HepG2 (cell line): ENCODE data around the gene ANKRD18B. TPM values are rescaled to one million over a fixed set of nuclear protein-coding genes. Genes with fewer than 3 reads are reported as not detected.
"Not testable (repeated sequence)": the region's sequence is repeated elsewhere in the genome, so short reads cannot be mapped to it uniquely, and the experiment has no call there.

Source experiments
- ATAC-seq: fragments of 200-7000 bp; cut with Tn5 transposase; 3 replicates; pipeline ENCODE4 v1.9.1; 2020; ENCODE audit warnings: mild to moderate bottlenecking, moderate library complexity
- BruUV-seq: library from RNA; stranded (reverse); fragments of 400-500 nt; replicated peaks from 2 replicates; lab custom pipeline; 2021; lab: Mats Ljungman, UMichigan
- CTCF ChIA-PET: fragments of 300-600 bp; formaldehyde crosslinking; extraction: SDS; loops from one replicate; lab custom pipeline; 2021; ENCODE audit warnings: low total read pairs, inconsistent platforms, low intra/inter-chr PET ratio; lab: Yijun Ruan, JAX
- POLR2A ChIA-PET: fragments of 350-600 bp; sonication (Branson Sonifier 250); formaldehyde crosslinking; loops from one replicate; lab custom pipeline; 2020; ENCODE audit warnings: antibody characterized with exemption, inconsistent platforms; lab: Yijun Ruan, JAX
- DNase-seq: peaks from one replicate; pipeline ENCODE4 v3.0.0-alpha.2; 2015; ENCODE audit warnings: low spot score
- FAIRE-seq: peaks from 3 replicates; lab custom pipeline; 2011; peaks lifted over from hg19 to GRCh38; lab: Jason Lieb, UNC
- H2AFZ ChIP-seq: one replicate; pipeline ENCODE4 v1.6.1; 2011; ENCODE audit warnings: low read length, inconsistent platforms
- H3K27ac ChIP-seq: fragments of 300-600 bp; 3 replicates; pipeline ENCODE4 v1.8.0; 2011; ENCODE audit warnings: mixed run types, mild to moderate bottlenecking, mixed read lengths, low read length, inconsistent platforms; ENCODE audit not compliant: insufficient read depth; ENCODE audit errors: extremely low read length
- H3K27me3 ChIP-seq, 2 experiments: fragments of 200-600 bp in 1 of 2; 2 replicates in 1 of 2; 3 replicates in 1 of 2; pipeline versions ENCODE4 v1.6.0 to v1.8.0; 2011; ENCODE audit warnings: low read length in 2 of 2, mild to moderate bottlenecking in 2 of 2, moderate library complexity in 2 of 2, inconsistent platforms in 1 of 2; ENCODE audit not compliant: insufficient read depth in 2 of 2, control insufficient read depth in 1 of 2
- H3K36me3 ChIP-seq, 2 experiments: fragments of 200-600 bp in 1 of 2; replicated peaks in 1 of 2; 2 replicates in 1 of 2; 3 replicates in 1 of 2; pipeline versions ENCODE4 v1.5.1 to v1.8.0; 2011; ENCODE audit warnings: low read length in 2 of 2, inconsistent platforms in 1 of 2; ENCODE audit not compliant: insufficient read depth in 2 of 2, control insufficient read depth in 1 of 2
- H3K4me1 ChIP-seq: 2 replicates; pipeline ENCODE4 v1.5.1; 2012; ENCODE audit warnings: low read length, inconsistent platforms; ENCODE audit not compliant: insufficient read depth
- H3K4me2 ChIP-seq: 2 replicates; pipeline ENCODE4 v1.6.0; 2011; ENCODE audit warnings: low read depth, low read length, inconsistent platforms
- H3K4me3 ChIP-seq, 3 experiments: fragments of 200-600 bp in 1 of 3; sonication (generic), shearing (Covaris generic) in 1 of 3; replicated peaks in 1 of 3; 2 replicates each; pipeline ENCODE4 v1.5.1; 2011 to 2016; ENCODE audit warnings: low read length in 3 of 3, inconsistent platforms in 2 of 3, low read depth in 2 of 3, mild to moderate bottlenecking in 2 of 3, control low read depth in 1 of 3, mixed read lengths in 1 of 3; ENCODE audit not compliant: insufficient read depth in 1 of 3
- H3K79me2 ChIP-seq: one replicate; pipeline ENCODE4 v1.6.1; 2011; ENCODE audit warnings: low read length, inconsistent platforms; ENCODE audit not compliant: insufficient read depth
- H3K9ac ChIP-seq: 2 replicates; pipeline ENCODE4 v1.6.0; 2011; ENCODE audit warnings: mild to moderate bottlenecking, low read depth, low read length, inconsistent platforms; ENCODE audit not compliant: insufficient read depth
- H3K9me3 ChIP-seq: 2 replicates; pipeline ENCODE4 v1.5.1; 2012; ENCODE audit warnings: mild to moderate bottlenecking, low read length
- H4K20me1 ChIP-seq: 2 replicates; pipeline ENCODE4 v1.6.0; 2011; ENCODE audit warnings: inconsistent platforms, mild to moderate bottlenecking, low read length, moderate library complexity; ENCODE audit not compliant: insufficient read depth
- TP53 ChIP-seq: sonication (generic); formaldehyde crosslinking; conservative IDR thresholded peaks from 2 replicates; pipeline ENCODE4 v1.4.0; 2020; ENCODE audit warnings: missing genetic modification reagents
- WGBS: methylation state at CpG from one replicate; pipeline ENCODE4 v1.1.6; 2017; ENCODE audit warnings: low lambda C conversion rate; 5-methylcytosine and 5-hydroxymethylcytosine counted together
- in situ Hi-C: cut with HindIII; loops from 2 replicates; pipeline ENCODE4 v1.10.0; 2017; ENCODE audit warnings: low pct_unique_long_range_greater_than_20kb; ENCODE audit not compliant: extremely low pct_ligation_motif_present
- intact Hi-C: fragments of 100-400 bp; cut with micrococcal nuclease; formaldehyde crosslinking; loops from one replicate; pipeline ENCODE4 v1.10.0; 2022; ENCODE audit not compliant: unreplicated experiment
- polyA plus RNA-seq, 8 experiments: library from polyadenylated mRNA; depleted of rRNA in 3 of 8; stranded (reverse) in 7 of 8; unstranded in 1 of 8; fragments of >200 nt; fragmentation: Illumina TruSeq in 4 of 8; extraction: Trizol in 4 of 8; gene quantifications; 2 replicates each; pipeline versions ENCODE4 v1.2.1 to v1.2.3, GENCODE V29; 2011 to 2016; ENCODE audit warnings: low read depth in 4 of 8, missing spikeins in 1 of 8, mixed read lengths in 1 of 8; ENCODE audit not compliant: insufficient read depth in 1 of 8
- total RNA-seq, 5 experiments: library from RNA; depleted of rRNA; stranded (reverse); fragments of >200 nt; fragmentation: Illumina TruSeq; extraction: Trizol; gene quantifications; 2 replicates each; pipeline ENCODE4 v1.2.3, GENCODE V29; 2016; ENCODE audit warnings: low read depth in 1 of 5

ANKRD18B gene
- total and polyA plus RNA-seq, 2 of the 13 experiments (the other 11 are each of a cell fraction or from before 2014, with no cell fraction given): 0.57 to 1.4 TPM

- intact Hi-C loops, H3K27me3 ChIP-seq, H3K79me2 ChIP-seq, H2AFZ ChIP-seq, H3K27ac ChIP-seq, H3K9ac ChIP-seq, H3K9me3 ChIP-seq, in situ Hi-C loops, H3K36me3 ChIP-seq, CTCF ChIA-PET, BruUV-seq, H3K4me3 ChIP-seq, H4K20me1 ChIP-seq, POLR2A ChIA-PET, H3K4me1 ChIP-seq, H3K4me2 ChIP-seq, FAIRE-seq, ATAC-seq: not testable (repeated sequence)
- peak; percentile 97 for TF ChIP-seq TP53 (CRISPR knock-in tag)
- WGBS: 67% methylated on average over 1 of the region's 1 CpG
- DNase-seq: peak; percentile 3
These were observed 36.2 kb downstream of the ANKRD18B start for GRCh38 chr9:33560217-33560616.

- FAIRE-seq, DNase-seq, H3K9ac ChIP-seq, BruUV-seq, intact Hi-C loops, H3K9me3 ChIP-seq, H3K36me3 ChIP-seq, H3K27ac ChIP-seq, H3K27me3 ChIP-seq, H3K4me3 ChIP-seq, ATAC-seq, POLR2A ChIA-PET, in situ Hi-C loops, H2AFZ ChIP-seq, H3K79me2 ChIP-seq, CTCF ChIA-PET, H4K20me1 ChIP-seq, H3K4me2 ChIP-seq, H3K4me1 ChIP-seq: not testable (repeated sequence)
- 41% methylated on average over 1 of the region's 1 CpG for WGBS
These were observed 38.1 kb downstream of the ANKRD18B start for GRCh38 chr9:33562196-33562595.

- DNase-seq, FAIRE-seq: not testable (repeated sequence)
These were observed 43.7 kb downstream of the ANKRD18B start for GRCh38 chr9:33567776-33568175.

More at GRCh38 chr9:33567776-33568175, 43.7 kb downstream of the ANKRD18B start:
- H4K20me1 ChIP-seq, intact Hi-C loops, H3K9ac ChIP-seq, H3K4me3 ChIP-seq, H3K79me2 ChIP-seq, H3K4me2 ChIP-seq, H3K27ac ChIP-seq, H3K4me1 ChIP-seq, H3K9me3 ChIP-seq, in situ Hi-C loops, CTCF ChIA-PET, ATAC-seq, H3K36me3 ChIP-seq, BruUV-seq, H2AFZ ChIP-seq, H3K27me3 ChIP-seq, POLR2A ChIA-PET: not testable (repeated sequence)
